Upper lobe of left lung (tissue), 4 donors: ENCODE results near the gene ST6GALNAC1.

Experiments
- CTCF ChIP-seq, 6 experiments: fragments of 450-650 bp in 4 of 6; fragments of 200-600 bp in 2 of 6; sonication (generic) in 2 of 6; IDR thresholded peaks; one replicate each; pipeline ENCODE4 v1.5.1; 2016 to 2019; ENCODE audit warnings: antibody characterized with exemption in 6 of 6
- POLR2A ChIP-seq, 4 donors: fragments of 450-650 bp; IDR thresholded peaks; one replicate each; pipeline ENCODE4 v1.5.1; 2016 to 2017; ENCODE audit warnings: antibody characterized with exemption in 4 of 4, mild to moderate bottlenecking in 2 of 4

DNA sequence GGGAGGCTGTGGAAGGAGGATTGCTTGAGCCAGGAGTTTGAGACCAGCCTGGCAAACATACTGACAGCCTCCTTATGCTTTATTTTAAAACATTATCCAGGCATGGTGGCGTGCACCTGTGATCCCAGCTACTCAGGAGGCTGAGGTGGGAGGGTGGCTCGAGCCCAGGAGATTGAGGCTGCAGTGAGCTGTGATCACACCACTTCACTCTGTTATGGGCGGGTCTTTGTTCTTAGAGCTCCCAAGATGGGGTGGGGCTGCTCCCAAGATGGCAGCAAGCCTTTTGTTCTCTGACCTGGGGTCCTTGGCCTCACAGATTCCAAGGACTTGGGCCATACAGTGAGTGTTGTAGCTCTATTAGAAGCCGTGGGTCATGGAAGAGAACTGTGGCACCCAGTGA is 31.8 kb downstream of the ST6GALNAC1 start:
- TF ChIP-seq CTCF (IDR thresholded peaks at IDR 0.05) = no peak
- TF ChIP-seq POLR2A (IDR thresholded peaks at IDR 0.05) = no peak
